ENCODE measurements around the gene CALN1.
"Not testable (repeated sequence)": the region's sequence is repeated elsewhere in the genome, so short reads cannot be mapped to it uniquely, and the experiment has no call there.

DNA sequence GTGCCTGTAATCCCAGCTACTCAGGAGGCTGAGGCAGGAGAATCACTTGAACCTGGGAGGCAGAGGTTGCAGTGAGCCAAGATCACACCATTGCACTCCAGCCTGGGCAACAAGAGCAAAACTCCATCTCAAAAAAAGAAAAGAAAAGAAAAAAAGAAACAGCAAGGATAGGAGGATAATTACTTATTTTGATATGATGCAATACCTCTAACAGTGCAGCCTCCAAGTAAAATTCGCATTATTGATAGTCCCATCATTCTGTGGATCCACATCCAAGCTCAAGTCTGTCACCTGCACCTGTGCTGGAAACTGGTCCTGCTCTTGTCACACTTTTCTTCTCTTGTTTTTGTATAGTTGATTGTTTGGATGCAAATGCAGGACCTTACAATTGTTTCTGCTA lies 346.4 kb downstream of the CALN1 start:
- TF ChIP-seq, protein P1, sequence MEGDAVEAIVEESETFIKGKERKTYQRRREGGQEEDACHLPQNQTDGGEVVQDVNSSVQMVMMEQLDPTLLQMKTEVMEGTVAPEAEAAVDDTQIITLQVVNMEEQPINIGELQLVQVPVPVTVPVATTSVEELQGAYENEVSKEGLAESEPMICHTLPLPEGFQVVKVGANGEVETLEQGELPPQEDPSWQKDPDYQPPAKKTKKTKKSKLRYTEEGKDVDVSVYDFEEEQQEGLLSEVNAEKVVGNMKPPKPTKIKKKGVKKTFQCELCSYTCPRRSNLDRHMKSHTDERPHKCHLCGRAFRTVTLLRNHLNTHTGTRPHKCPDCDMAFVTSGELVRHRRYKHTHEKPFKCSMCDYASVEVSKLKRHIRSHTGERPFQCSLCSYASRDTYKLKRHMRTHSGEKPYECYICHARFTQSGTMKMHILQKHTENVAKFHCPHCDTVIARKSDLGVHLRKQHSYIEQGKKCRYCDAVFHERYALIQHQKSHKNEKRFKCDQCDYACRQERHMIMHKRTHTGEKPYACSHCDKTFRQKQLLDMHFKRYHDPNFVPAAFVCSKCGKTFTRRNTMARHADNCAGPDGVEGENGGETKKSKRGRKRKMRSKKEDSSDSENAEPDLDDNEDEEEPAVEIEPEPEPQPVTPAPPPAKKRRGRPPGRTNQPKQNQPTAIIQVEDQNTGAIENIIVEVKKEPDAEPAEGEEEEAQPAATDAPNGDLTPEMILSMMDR (IDR thresholded peaks at IDR 0.05; ENCODE audit: low read length) = not testable (repeated sequence)
- TF ChIP-seq EZH2 (optimal IDR thresholded peaks at IDR 0.05; ENCODE audit: low read depth, low read length); EZH2phosphoT487 (IDR thresholded peaks at IDR 0.05; ENCODE audit: low read length): not testable (repeated sequence)
